ENCODE data around the gene PCDHB7. TPM values are rescaled to one million over a fixed set of nuclear protein-coding genes. Genes with fewer than 3 reads are reported as not detected.
A peak's percentile ranks its signal among the peaks of the same experiment; 100 is the strongest.
"Not testable (repeated sequence)": the region's sequence is repeated elsewhere in the genome, so short reads cannot be mapped to it uniquely, and the experiment has no call there.

PCDHB7 gene
- total RNA-seq, 2 donors from 2014 or later: 0.42 to 0.75 TPM

DNA sequence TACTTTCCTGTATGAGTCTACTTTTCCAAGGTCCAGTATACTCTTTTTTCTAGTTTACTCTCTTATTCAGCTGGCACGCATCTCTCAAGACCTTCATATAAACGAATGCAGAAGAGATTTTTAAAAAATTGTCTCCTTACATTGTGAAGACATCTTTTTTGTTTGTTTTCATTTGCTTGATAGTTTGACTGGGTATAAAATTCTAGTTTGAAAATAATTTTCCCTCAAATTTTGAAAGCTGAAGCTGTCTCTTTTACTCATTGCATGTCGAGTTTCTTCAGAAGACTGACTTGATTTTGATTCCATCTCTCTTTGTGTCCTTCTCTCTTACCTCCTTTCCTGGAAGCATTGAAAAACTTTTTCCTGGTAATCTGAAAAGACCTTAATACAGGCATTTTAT is 23.9 kb downstream of the PCDHB7 start:
- Mint-ChIP-seq H3K9me3 (peaks cover 33% of the 10 kb centered on the region), H3K4me1 (peaks cover 6% of the 10 kb centered on the region)
- 63 to 73% methylated on average over 2 to 3 of the region's 3 CpGs for WGBS, 2 experiments (ENCODE audit: insufficient coverage in 1 of 2, insufficient read length in 1 of 2)

DNA sequence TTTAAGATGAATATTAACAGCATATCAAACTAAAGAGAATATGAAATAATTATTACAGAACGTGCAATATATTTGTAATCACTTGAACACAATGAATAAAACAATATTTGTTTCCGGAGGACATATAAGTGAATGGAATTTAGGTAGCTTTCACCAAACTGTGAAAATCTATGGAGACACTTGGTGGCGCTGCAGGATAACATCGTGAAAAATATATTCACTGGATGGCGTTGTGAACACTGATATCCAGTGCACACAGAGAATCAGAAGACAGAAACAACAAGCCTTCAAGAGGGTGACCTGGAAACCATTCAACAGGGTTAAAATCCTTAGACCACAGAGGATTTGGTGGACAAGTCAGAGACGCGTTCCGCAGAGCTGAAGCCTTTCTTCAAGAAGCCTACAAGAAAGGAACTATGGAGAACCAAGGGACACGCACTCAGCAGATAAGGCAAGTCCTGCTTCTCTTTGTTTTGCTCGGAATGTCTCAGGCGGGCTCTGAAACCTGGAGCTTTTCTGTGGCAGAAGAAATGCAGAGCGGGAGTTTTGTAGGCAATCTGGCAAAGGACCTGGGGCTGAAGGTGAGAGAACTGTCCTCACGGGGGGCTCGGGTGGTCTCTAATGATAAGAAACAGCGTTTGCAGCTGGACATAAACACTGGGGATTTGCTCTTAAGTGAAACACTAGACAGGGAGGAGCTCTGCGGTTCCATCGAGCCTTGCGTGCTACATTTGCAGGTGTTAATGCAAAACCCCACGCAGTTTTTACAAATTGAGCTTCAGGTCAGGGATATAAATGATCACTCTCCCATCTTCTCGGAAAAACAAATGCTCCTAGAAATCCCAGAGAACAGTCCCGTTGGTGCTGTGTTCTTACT is 27.2 kb downstream of the PCDHB7 start, which contains the start of gene PCDHB11:
Gene PCDHB11, plus strand, starts transcription at position 269 of the 877 bp plus-strand sequence. Its CDS starts 148 bp downstream, at position 417.
- peaks cover 9% of the 10 kb centered on the region for H3K9me3 ChIP-seq (ENCODE audit: control insufficient read depth, low read length)
- H3K27ac ChIP-seq (ENCODE audit: low read depth, low read length): no peak within 1 kb of the TSS
- Mint-ChIP-seq H3K4me3 (peak within 1 kb of the TSS; percentile 50), H3K27me3 (ENCODE audit: insufficient read depth) (peaks cover 6% of the 10 kb centered on the region), H3K4me1 (no peaks in the 10 kb centered on the region), H3K36me3 (ENCODE audit: low read depth) (peaks cover 10% of the 10 kb centered on the region), H3K9me3 (peaks cover 26% of the 10 kb centered on the region), H3K27ac (peak within 1 kb of the TSS; percentile 69)
- WGBS, 2 experiments (ENCODE audit: insufficient coverage in 1 of 2, insufficient read length in 1 of 2): 77 to 83% methylated on average over 17 to 20 of the region's 21 CpGs
- no peak within 1 kb of the TSS for H3K4me3 ChIP-seq (ENCODE audit: low read length)
- TF ChIP-seq, protein P1, sequence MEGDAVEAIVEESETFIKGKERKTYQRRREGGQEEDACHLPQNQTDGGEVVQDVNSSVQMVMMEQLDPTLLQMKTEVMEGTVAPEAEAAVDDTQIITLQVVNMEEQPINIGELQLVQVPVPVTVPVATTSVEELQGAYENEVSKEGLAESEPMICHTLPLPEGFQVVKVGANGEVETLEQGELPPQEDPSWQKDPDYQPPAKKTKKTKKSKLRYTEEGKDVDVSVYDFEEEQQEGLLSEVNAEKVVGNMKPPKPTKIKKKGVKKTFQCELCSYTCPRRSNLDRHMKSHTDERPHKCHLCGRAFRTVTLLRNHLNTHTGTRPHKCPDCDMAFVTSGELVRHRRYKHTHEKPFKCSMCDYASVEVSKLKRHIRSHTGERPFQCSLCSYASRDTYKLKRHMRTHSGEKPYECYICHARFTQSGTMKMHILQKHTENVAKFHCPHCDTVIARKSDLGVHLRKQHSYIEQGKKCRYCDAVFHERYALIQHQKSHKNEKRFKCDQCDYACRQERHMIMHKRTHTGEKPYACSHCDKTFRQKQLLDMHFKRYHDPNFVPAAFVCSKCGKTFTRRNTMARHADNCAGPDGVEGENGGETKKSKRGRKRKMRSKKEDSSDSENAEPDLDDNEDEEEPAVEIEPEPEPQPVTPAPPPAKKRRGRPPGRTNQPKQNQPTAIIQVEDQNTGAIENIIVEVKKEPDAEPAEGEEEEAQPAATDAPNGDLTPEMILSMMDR (conservative IDR thresholded peaks at IDR 0.05): peak; percentile 79
- H3K27me3 ChIP-seq (ENCODE audit: control insufficient read depth, insufficient read depth, low read length, poor library complexity, severe bottlenecking): no peaks in the 10 kb centered on the region
- H3K9ac ChIP-seq (ENCODE audit: extremely low read depth, low read length, poor library complexity, severe bottlenecking): no peak within 1 kb of the TSS
- H3K4me1 ChIP-seq (ENCODE audit: control insufficient read depth, insufficient read depth, low read length): no peaks in the 10 kb centered on the region
- DNase-seq: peak; percentile 68
- no peaks in the 10 kb centered on the region for H3K36me3 ChIP-seq (ENCODE audit: control insufficient read depth, insufficient read depth, low read length)

More for the DNA sequence above, 23.9 kb downstream of the PCDHB7 start:
- H3K27ac ChIP-seq (ENCODE audit: low read depth, low read length): no peak overlapping the region
- peaks cover 9% of the 10 kb centered on the region for H3K9me3 ChIP-seq (ENCODE audit: control insufficient read depth, low read length)
- Mint-ChIP-seq H3K27me3 (ENCODE audit: insufficient read depth) (peaks cover 9% of the 10 kb centered on the region), H3K27ac (no peak overlapping the region), H3K36me3 (ENCODE audit: low read depth) (peaks cover 10% of the 10 kb centered on the region), H3K4me3 (no peak overlapping the region)
- H3K27me3 ChIP-seq (ENCODE audit: control insufficient read depth, insufficient read depth, low read length, poor library complexity, severe bottlenecking): no peaks in the 10 kb centered on the region
- H3K4me1 ChIP-seq (ENCODE audit: control insufficient read depth, insufficient read depth, low read length): no peaks in the 10 kb centered on the region
- TF ChIP-seq, protein P1 (conservative IDR thresholded peaks at IDR 0.05): no peak
- no peak for DNase-seq
- no peaks in the 10 kb centered on the region for H3K36me3 ChIP-seq (ENCODE audit: control insufficient read depth, insufficient read depth, low read length)
- no peak overlapping the region for H3K9ac ChIP-seq (ENCODE audit: extremely low read depth, low read length, poor library complexity, severe bottlenecking)
- H3K4me3 ChIP-seq (ENCODE audit: low read length): no peak overlapping the region

DNA sequence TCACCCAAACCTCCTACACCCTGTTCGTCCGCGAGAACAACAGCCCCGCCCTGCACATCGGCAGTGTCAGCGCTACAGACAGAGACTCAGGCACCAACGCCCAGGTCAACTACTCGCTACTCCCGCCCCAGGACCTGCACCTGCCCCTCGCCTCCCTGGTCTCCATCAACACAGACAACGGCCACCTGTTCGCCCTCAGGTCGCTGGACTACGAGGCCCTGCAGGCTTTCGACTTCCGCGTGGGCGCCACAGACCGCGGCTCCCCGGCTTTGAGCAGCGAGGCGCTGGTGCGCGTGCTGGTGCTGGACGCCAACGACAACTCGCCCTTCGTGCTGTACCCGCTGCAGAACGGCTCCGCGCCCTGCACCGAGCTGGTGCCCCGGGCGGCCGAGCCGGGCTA is 28.7 kb downstream of the PCDHB7 start:
- not testable (repeated sequence) for H3K27me3 ChIP-seq (ENCODE audit: control insufficient read depth, insufficient read depth, low read length, poor library complexity, severe bottlenecking); H3K27me3 Mint-ChIP-seq (ENCODE audit: insufficient read depth); H3K4me1 Mint-ChIP-seq; H3K27ac Mint-ChIP-seq; H3K4me3 Mint-ChIP-seq; H3K27ac ChIP-seq (ENCODE audit: low read depth, low read length); H3K9ac ChIP-seq (ENCODE audit: extremely low read depth, low read length, poor library complexity, severe bottlenecking); H3K9me3 ChIP-seq (ENCODE audit: control insufficient read depth, low read length); H3K4me3 ChIP-seq (ENCODE audit: low read length); H3K4me1 ChIP-seq (ENCODE audit: control insufficient read depth, insufficient read depth, low read length); H3K36me3 ChIP-seq (ENCODE audit: control insufficient read depth, insufficient read depth, low read length); DNase-seq
- 89 to 97% methylated on average over 5 to 18 of the region's 38 CpGs for WGBS, 2 experiments (ENCODE audit: insufficient coverage in 1 of 2, insufficient read length in 1 of 2)
- Mint-ChIP-seq H3K36me3 (ENCODE audit: low read depth) (peaks cover 10% of the 10 kb centered on the region), H3K9me3 (peaks cover 21% of the 10 kb centered on the region)

DNA sequence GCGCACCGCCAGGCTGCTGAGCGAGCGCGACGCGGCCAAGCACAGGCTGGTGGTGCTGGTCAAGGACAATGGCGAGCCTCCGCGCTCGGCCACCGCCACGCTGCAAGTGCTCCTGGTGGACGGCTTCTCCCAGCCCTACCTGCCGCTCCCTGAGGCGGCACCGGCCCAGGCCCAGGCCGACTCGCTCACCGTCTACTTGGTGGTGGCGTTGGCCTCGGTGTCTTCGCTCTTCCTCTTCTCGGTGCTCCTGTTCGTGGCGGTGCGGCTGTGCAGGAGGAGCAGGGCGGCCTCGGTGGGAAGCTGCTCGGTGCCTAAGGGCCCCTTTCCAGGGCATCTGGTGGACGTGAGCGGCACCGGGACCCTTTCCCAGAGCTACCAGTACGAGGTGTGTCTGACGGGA is 29.2 kb downstream of the PCDHB7 start:
- not testable (repeated sequence) for H3K4me1 ChIP-seq (ENCODE audit: control insufficient read depth, insufficient read depth, low read length); H3K27me3 Mint-ChIP-seq (ENCODE audit: insufficient read depth); H3K4me1 Mint-ChIP-seq; H3K27me3 ChIP-seq (ENCODE audit: control insufficient read depth, insufficient read depth, low read length, poor library complexity, severe bottlenecking); H3K9ac ChIP-seq (ENCODE audit: extremely low read depth, low read length, poor library complexity, severe bottlenecking); H3K9me3 ChIP-seq (ENCODE audit: control insufficient read depth, low read length); H3K27ac Mint-ChIP-seq; DNase-seq; H3K4me3 Mint-ChIP-seq; H3K27ac ChIP-seq (ENCODE audit: low read depth, low read length); H3K36me3 ChIP-seq (ENCODE audit: control insufficient read depth, insufficient read depth, low read length); H3K4me3 ChIP-seq (ENCODE audit: low read length)
- peaks cover 15% of the 10 kb centered on the region for H3K9me3 Mint-ChIP-seq
- WGBS, 2 experiments (ENCODE audit: insufficient coverage in 1 of 2, insufficient read length in 1 of 2): 93 to 97% methylated on average over 6 to 29 of the region's 35 CpGs
- H3K36me3 Mint-ChIP-seq (ENCODE audit: low read depth): peaks cover 10% of the 10 kb centered on the region
